ENCODE data around the gene HTRA1. TPM values are rescaled to one million over a fixed set of nuclear protein-coding genes. Genes with fewer than 3 reads are reported as not detected.

The HTRA1 gene
- total RNA-seq, 1 experiment from 2014 or later, result 0.17 TPM

DNA sequence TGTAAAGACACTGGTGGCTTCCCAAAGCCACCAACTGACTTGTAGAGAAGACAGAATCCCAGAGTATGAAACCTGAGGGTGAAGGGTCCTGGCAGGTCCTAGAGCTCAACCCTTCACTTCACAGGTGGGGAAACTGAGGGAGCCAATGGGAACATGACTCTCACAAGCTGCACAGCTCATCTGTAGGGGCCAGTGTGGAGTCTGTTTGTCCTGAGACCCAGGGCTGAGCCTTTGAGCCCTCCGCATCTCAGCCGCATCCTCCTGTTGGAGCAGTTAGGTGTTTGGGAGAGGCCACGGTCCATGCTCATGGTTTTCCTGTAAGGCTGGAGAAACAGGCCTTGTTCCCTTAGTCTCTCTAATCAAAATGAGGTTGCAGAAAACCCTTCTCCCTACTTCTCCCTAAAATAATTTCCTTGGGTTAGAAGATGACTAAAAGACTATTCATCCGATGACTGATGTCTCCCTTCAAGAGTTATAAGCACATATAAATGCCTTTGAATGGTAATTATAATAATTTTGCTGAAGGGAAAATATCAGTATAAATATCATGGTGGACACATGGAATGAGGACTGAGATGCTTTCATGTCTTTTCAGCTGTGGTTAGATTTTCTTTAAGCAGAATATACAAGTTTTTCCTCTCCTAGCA, 10.3 kb downstream of the HTRA1 start:
- intact Hi-C loops (cut with micrococcal nuclease; ENCODE audit: unreplicated experiment), result no loop called here
- no peak for DNase-seq (ENCODE audit: low spot score)
- no peak for TF ChIP-seq EZH2 (IDR thresholded peaks at IDR 0.05; ENCODE audit: borderline replicate concordance, low read depth, low read length, poor library complexity, severe bottlenecking)
- TF ChIP-seq CTCF (conservative IDR thresholded peaks at IDR 0.05; ENCODE audit: low read depth, low read length), result no peak
- ChIA-PET CTCF (no interaction called here), POLR2A (ENCODE audit: low non-redundant PET) (no interaction called here)
- peaks cover 13% of the 10 kb centered on the region for H3K27me3 ChIP-seq (replicated peaks; ENCODE audit: insufficient read depth, low read depth, low read length, poor library complexity)
- no peaks in the 10 kb centered on the region for H3K4me1 ChIP-seq (ENCODE audit: insufficient read depth, low read length, poor library complexity, severe bottlenecking)
- no peaks in the 10 kb centered on the region for H3K36me3 ChIP-seq (ENCODE audit: insufficient read depth, low read length, poor library complexity, severe bottlenecking)
- BruUV-seq (replicated peaks), result no TSS peak
- H3K4me3 ChIP-seq (ENCODE audit: low read depth, low read length, poor library complexity, severe bottlenecking), result no peak overlapping the region
- H3K9me3 ChIP-seq (ENCODE audit: low read depth, low read length, poor library complexity, severe bottlenecking), result no peaks in the 10 kb centered on the region
- H3K27ac ChIP-seq (ENCODE audit: low read depth, low read length, poor library complexity, severe bottlenecking), result no peak overlapping the region

GRCh38 chr10:122473116-122473515, 11.8 kb downstream of the HTRA1 start:
- Histone ChIP-seq H3K4me1 (ENCODE audit: insufficient read depth, low read length, poor library complexity, severe bottlenecking) (no peaks in the 10 kb centered on the region), H3K36me3 (ENCODE audit: insufficient read depth, low read length, poor library complexity, severe bottlenecking) (no peaks in the 10 kb centered on the region), H3K9me3 (ENCODE audit: low read depth, low read length, poor library complexity, severe bottlenecking) (no peaks in the 10 kb centered on the region), H3K27me3 (replicated peaks; ENCODE audit: insufficient read depth, low read depth, low read length, poor library complexity) (no peaks in the 10 kb centered on the region), H3K4me3 (ENCODE audit: low read depth, low read length, poor library complexity, severe bottlenecking) (no peak overlapping the region), H3K27ac (ENCODE audit: low read depth, low read length, poor library complexity, severe bottlenecking) (no peak overlapping the region)
- BruUV-seq (replicated peaks), result no TSS peak
- no peak for TF ChIP-seq EZH2 (IDR thresholded peaks at IDR 0.05; ENCODE audit: borderline replicate concordance, low read depth, low read length, poor library complexity, severe bottlenecking)
- no peak for TF ChIP-seq CTCF (conservative IDR thresholded peaks at IDR 0.05; ENCODE audit: low read depth, low read length)
- ChIA-PET CTCF (no interaction called here), POLR2A (ENCODE audit: low non-redundant PET) (no interaction called here)
- no peak for DNase-seq (ENCODE audit: low spot score)
- intact Hi-C loops (cut with micrococcal nuclease; ENCODE audit: unreplicated experiment), result no loop called here

DNA sequence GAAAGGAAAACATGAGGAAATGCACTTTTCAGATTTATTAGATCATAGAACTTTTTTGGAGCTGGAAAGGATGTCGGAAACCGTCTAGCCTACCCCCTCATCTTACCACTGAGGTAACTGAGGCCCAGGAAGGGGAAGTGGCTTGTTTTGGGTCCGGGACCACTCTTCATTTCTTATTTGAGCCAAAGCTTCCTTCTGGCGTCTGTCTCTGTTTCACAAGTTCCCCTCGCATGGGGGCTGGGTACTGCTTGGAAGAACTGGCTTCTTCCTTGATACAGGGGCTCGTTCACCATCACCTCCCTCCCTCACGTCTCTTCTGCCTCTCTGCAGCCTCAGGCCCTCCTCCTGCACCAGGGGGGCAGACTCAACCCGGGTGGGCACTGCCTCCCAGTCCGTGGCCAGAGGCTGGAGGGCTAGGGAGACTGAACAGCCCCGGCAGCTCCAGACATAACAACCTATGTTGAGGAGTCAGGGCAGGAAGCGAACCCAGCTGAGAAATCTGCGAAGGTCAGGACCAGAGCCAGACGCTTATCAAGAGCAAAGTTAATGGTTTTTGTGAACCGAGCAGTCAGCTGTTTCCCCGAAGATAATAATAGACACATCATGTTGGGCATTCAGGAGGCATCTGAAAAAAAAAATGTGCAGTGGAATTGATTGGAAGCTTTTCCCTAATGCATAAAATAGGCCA, 12.9 kb downstream of the HTRA1 start:
- TF ChIP-seq CTCF (conservative IDR thresholded peaks at IDR 0.05; ENCODE audit: low read depth, low read length) (no peak), EZH2 (IDR thresholded peaks at IDR 0.05; ENCODE audit: borderline replicate concordance, low read depth, low read length, poor library complexity, severe bottlenecking) (no peak)
- H3K4me3 ChIP-seq (ENCODE audit: low read depth, low read length, poor library complexity, severe bottlenecking), result no peak overlapping the region
- POLR2A ChIA-PET (ENCODE audit: low non-redundant PET), result no interaction called here
- no peak overlapping the region for H3K27ac ChIP-seq (ENCODE audit: low read depth, low read length, poor library complexity, severe bottlenecking)
- intact Hi-C loops (cut with micrococcal nuclease; ENCODE audit: unreplicated experiment), result no loop called here
- H3K27me3 ChIP-seq (replicated peaks; ENCODE audit: insufficient read depth, low read depth, low read length, poor library complexity), result no peaks in the 10 kb centered on the region
- no TSS peak for BruUV-seq (replicated peaks)
- CTCF ChIA-PET, result no interaction called here
- H3K36me3 ChIP-seq (ENCODE audit: insufficient read depth, low read length, poor library complexity, severe bottlenecking), result no peaks in the 10 kb centered on the region
- no peaks in the 10 kb centered on the region for H3K9me3 ChIP-seq (ENCODE audit: low read depth, low read length, poor library complexity, severe bottlenecking)
- no peaks in the 10 kb centered on the region for H3K4me1 ChIP-seq (ENCODE audit: insufficient read depth, low read length, poor library complexity, severe bottlenecking)
- no peak for DNase-seq (ENCODE audit: low spot score)
